ENCODE measurements around the gene SORBS1.

SORBS1 gene

GRCh38 chr10:95451150-95451549 is 110.0 kb downstream of the SORBS1 start:
- TF ChIP-seq ISL1 (CRISPR knock-in tag; IDR thresholded peaks at IDR 0.05) (no peak), TOX (CRISPR knock-in tag; IDR thresholded peaks at IDR 0.05; ENCODE audit: borderline replicate concordance) (no peak)

GRCh38 chr10:95450188-95450587 is 111.0 kb downstream of the SORBS1 start:
- no peak for TF ChIP-seq ISL1 (CRISPR knock-in tag; IDR thresholded peaks at IDR 0.05)
- no peak for TF ChIP-seq CREB5 (CRISPR knock-in tag; IDR thresholded peaks at IDR 0.05; ENCODE audit: low read depth)
- TF ChIP-seq, protein P1, sequence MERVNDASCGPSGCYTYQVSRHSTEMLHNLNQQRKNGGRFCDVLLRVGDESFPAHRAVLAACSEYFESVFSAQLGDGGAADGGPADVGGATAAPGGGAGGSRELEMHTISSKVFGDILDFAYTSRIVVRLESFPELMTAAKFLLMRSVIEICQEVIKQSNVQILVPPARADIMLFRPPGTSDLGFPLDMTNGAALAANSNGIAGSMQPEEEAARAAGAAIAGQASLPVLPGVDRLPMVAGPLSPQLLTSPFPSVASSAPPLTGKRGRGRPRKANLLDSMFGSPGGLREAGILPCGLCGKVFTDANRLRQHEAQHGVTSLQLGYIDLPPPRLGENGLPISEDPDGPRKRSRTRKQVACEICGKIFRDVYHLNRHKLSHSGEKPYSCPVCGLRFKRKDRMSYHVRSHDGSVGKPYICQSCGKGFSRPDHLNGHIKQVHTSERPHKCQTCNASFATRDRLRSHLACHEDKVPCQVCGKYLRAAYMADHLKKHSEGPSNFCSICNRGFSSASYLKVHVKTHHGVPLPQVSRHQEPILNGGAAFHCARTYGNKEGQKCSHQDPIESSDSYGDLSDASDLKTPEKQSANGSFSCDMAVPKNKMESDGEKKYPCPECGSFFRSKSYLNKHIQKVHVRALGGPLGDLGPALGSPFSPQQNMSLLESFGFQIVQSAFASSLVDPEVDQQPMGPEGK (CRISPR knock-in tag; IDR thresholded peaks at IDR 0.05; ENCODE audit: borderline replicate concordance): no peak
- no peak for ATAC-seq

More at GRCh38 chr10:95451150-95451549, 110.0 kb downstream of the SORBS1 start:
- no peak for ATAC-seq

- no peak for TF ChIP-seq SNAI2 (CRISPR knock-in tag; IDR thresholded peaks at IDR 0.05)
- TF ChIP-seq PPARA (CRISPR knock-in tag; IDR thresholded peaks at IDR 0.05; ENCODE audit: borderline replicate concordance): no peak
- no peak for TF ChIP-seq RARB (CRISPR knock-in tag; IDR thresholded peaks at IDR 0.05)
- no peak for TF ChIP-seq CREB5 (CRISPR knock-in tag; IDR thresholded peaks at IDR 0.05; ENCODE audit: low read depth)
- TF ChIP-seq, protein P1 (CRISPR knock-in tag; IDR thresholded peaks at IDR 0.05; ENCODE audit: borderline replicate concordance): no peak
- TF ChIP-seq CSDC2 (CRISPR knock-in tag; IDR thresholded peaks at IDR 0.05): no peak
- TF ChIP-seq POU6F1 (CRISPR knock-in tag; IDR thresholded peaks at IDR 0.05; ENCODE audit: borderline replicate concordance, low read depth): no peak
- no peak for TF ChIP-seq ZFP30 (CRISPR knock-in tag; IDR thresholded peaks at IDR 0.05)
- TF ChIP-seq ZC3H10 (CRISPR knock-in tag; IDR thresholded peaks at IDR 0.05): no peak
- TF ChIP-seq ZNF565 (CRISPR knock-in tag; conservative IDR thresholded peaks at IDR 0.05; ENCODE audit: low read depth): no peak
- TF ChIP-seq ZFP3 (CRISPR knock-in tag; IDR thresholded peaks at IDR 0.05): no peak
- no peak for TF ChIP-seq TOX (CRISPR knock-in tag; IDR thresholded peaks at IDR 0.05; ENCODE audit: borderline replicate concordance)
- ATAC-seq: no peak
Measured at GRCh38 chr10:95447685-95448084, 113.5 kb downstream of the SORBS1 start.

DNA sequence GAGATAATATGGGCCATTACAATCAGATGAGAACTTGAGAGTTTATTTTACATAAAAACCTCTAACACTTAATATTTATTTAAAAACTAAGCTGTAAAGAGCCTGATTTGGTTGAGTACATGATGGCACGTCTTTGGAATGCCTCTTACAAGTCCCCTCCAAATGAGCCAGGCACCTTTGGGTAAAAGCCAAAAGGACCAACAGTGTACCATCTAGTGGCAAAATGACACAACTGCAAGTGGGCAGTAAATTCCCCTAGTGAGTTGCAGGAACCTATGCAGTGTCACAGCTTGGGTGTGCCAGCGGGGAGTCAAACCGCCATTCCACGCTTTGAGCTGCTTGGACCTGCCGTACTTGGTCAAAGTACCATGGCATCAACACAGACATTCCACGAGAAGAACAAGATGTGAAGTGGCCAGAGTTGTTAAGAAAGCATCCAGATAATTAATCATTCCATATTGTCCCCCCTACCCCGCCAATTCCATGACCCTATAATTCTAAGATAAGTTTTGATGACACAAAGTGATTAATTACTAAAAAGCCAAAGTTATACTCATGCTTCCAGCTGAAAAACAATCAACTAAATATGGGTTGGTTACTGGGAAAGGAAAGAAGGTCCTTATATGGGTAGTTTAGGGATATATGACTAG is 115.2 kb downstream of the SORBS1 start:
- peak; percentile 86 for ATAC-seq
- TF ChIP-seq CREB5 (CRISPR knock-in tag; IDR thresholded peaks at IDR 0.05; ENCODE audit: low read depth) (no peak), ZC3H10 (CRISPR knock-in tag; IDR thresholded peaks at IDR 0.05) (no peak), ZNF565 (CRISPR knock-in tag; conservative IDR thresholded peaks at IDR 0.05; ENCODE audit: low read depth) (no peak), BACH2 (CRISPR knock-in tag; IDR thresholded peaks at IDR 0.05; ENCODE audit: borderline replicate concordance) (no peak), PPARA (CRISPR knock-in tag; IDR thresholded peaks at IDR 0.05; ENCODE audit: borderline replicate concordance) (no peak), ESRRG (CRISPR knock-in tag; IDR thresholded peaks at IDR 0.05) (no peak), RARB (CRISPR knock-in tag; IDR thresholded peaks at IDR 0.05) (no peak), TOX (CRISPR knock-in tag; IDR thresholded peaks at IDR 0.05; ENCODE audit: borderline replicate concordance) (no peak), ARNTL (CRISPR knock-in tag; IDR thresholded peaks at IDR 0.05; ENCODE audit: borderline replicate concordance, low read depth) (no peak), ISL1 (CRISPR knock-in tag; IDR thresholded peaks at IDR 0.05) (no peak), OSR1 (CRISPR knock-in tag; IDR thresholded peaks at IDR 0.05) (no peak), SNAI2 (CRISPR knock-in tag; IDR thresholded peaks at IDR 0.05) (no peak), ZFP3 (CRISPR knock-in tag; IDR thresholded peaks at IDR 0.05) (no peak), CSDC2 (CRISPR knock-in tag; IDR thresholded peaks at IDR 0.05) (no peak), POU6F1 (CRISPR knock-in tag; IDR thresholded peaks at IDR 0.05; ENCODE audit: borderline replicate concordance, low read depth) (no peak), ZNF70 (CRISPR knock-in tag; IDR thresholded peaks at IDR 0.05) (no peak)
- TF ChIP-seq, protein P2, sequence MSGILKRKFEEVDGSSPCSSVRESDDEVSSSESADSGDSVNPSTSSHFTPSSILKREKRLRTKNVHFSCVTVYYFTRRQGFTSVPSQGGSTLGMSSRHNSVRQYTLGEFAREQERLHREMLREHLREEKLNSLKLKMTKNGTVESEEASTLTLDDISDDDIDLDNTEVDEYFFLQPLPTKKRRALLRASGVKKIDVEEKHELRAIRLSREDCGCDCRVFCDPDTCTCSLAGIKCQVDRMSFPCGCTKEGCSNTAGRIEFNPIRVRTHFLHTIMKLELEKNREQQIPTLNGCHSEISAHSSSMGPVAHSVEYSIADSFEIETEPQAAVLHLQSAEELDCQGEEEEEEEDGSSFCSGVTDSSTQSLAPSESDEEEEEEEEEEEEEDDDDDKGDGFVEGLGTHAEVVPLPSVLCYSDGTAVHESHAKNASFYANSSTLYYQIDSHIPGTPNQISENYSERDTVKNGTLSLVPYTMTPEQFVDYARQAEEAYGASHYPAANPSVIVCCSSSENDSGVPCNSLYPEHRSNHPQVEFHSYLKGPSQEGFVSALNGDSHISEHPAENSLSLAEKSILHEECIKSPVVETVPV (CRISPR knock-in tag; IDR thresholded peaks at IDR 0.05): no peak

Data from SK-N-SH treated with all-trans-retinoic acid at 6 μM for 48 hours (cell line).